ENCODE measurements around the gene ZNF155.

The ZNF155 gene

DNA sequence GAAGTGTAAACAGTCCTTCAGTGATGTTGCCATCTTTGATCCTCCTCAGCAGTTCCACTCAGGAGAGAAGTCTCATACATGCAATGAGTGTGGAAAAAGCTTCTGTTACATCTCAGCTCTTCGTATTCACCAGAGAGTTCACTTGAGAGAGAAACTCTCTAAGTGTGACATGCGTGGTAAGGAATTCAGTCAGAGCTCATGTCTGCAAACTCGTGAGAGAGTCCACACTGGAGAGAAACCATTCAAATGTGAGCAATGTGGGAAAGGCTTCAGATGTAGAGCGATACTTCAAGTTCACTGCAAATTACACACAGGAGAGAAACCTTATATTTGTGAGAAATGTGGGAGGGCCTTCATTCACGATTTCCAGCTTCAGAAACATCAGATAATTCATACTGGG is 26.5 kb downstream of the ZNF155 start:
- H3K27ac ChIP-seq = no peak overlapping the region
- TF ChIP-seq, protein P1, sequence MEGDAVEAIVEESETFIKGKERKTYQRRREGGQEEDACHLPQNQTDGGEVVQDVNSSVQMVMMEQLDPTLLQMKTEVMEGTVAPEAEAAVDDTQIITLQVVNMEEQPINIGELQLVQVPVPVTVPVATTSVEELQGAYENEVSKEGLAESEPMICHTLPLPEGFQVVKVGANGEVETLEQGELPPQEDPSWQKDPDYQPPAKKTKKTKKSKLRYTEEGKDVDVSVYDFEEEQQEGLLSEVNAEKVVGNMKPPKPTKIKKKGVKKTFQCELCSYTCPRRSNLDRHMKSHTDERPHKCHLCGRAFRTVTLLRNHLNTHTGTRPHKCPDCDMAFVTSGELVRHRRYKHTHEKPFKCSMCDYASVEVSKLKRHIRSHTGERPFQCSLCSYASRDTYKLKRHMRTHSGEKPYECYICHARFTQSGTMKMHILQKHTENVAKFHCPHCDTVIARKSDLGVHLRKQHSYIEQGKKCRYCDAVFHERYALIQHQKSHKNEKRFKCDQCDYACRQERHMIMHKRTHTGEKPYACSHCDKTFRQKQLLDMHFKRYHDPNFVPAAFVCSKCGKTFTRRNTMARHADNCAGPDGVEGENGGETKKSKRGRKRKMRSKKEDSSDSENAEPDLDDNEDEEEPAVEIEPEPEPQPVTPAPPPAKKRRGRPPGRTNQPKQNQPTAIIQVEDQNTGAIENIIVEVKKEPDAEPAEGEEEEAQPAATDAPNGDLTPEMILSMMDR (IDR thresholded peaks at IDR 0.05) = no peak
- no peak for TF ChIP-seq ZFX (IDR thresholded peaks at IDR 0.05; ENCODE audit: borderline replicate concordance)

DNA sequence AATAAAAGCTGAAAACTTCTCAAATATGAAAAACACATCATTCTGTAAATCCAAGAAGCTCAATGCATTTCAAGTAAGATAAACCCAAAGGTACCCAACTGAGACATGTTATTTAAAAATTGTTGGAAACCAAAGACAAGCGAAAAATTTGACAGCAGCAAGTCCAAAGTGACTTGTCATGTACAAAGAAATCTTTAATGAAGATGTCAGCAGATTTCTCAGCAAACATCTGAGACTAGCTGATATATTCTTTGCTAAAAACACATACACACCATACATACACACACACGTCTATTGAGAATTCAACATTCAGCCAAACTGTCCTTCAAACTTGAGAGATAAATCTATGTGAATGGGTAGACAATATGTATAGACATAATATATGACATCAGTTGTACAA is 35.5 kb downstream of the ZNF155 start:
- H3K27ac ChIP-seq = no peak overlapping the region
- TF ChIP-seq, protein P1 (IDR thresholded peaks at IDR 0.05) = no peak
- no peak for TF ChIP-seq ZFX (IDR thresholded peaks at IDR 0.05; ENCODE audit: borderline replicate concordance)

DNA sequence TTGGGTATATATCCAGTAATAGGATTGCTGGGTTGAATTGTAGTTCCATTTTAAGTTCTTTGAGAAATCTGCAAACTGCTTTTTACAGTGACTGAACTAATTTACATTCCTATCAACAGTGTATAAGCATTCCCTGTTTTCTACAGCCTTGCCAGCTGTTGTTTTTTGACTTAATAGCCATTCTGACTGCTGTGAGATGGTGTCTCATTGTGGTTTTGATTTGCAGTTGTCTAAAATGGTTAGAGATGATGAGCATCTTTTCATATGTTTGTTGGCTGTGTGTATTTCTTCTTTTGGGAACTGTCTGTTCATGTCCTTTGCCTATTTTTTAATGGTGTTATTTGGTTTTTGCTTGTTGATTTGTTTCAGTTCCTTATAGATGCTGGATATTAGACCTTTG is 37.2 kb downstream of the ZNF155 start:
- TF ChIP-seq ZFX (IDR thresholded peaks at IDR 0.05; ENCODE audit: borderline replicate concordance) = no peak
- TF ChIP-seq, protein P1 (IDR thresholded peaks at IDR 0.05) = no peak
- no peak overlapping the region for H3K27ac ChIP-seq

DNA sequence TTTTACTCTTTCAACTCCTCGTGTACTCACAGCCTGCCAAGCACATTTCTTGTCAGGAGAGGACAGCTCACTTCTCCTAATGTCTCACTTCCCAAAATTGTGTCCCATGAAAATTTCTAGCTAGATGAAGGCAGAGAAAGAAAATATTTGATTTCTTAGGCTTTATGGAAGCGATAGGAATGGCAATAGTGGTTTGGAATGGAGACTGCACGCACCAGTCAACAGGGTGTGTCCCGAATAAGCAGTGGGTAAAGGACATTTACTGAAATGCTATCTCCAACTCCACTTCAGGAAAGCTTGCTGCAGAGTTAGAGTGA is 40.9 kb downstream of the ZNF155 start:
- no peak for TF ChIP-seq ZFX (IDR thresholded peaks at IDR 0.05; ENCODE audit: borderline replicate concordance)
- TF ChIP-seq, protein P1 (IDR thresholded peaks at IDR 0.05) = no peak
- H3K27ac ChIP-seq = peak overlapping the region; percentile 23; the same call in 1 of the 2 replicates

DNA sequence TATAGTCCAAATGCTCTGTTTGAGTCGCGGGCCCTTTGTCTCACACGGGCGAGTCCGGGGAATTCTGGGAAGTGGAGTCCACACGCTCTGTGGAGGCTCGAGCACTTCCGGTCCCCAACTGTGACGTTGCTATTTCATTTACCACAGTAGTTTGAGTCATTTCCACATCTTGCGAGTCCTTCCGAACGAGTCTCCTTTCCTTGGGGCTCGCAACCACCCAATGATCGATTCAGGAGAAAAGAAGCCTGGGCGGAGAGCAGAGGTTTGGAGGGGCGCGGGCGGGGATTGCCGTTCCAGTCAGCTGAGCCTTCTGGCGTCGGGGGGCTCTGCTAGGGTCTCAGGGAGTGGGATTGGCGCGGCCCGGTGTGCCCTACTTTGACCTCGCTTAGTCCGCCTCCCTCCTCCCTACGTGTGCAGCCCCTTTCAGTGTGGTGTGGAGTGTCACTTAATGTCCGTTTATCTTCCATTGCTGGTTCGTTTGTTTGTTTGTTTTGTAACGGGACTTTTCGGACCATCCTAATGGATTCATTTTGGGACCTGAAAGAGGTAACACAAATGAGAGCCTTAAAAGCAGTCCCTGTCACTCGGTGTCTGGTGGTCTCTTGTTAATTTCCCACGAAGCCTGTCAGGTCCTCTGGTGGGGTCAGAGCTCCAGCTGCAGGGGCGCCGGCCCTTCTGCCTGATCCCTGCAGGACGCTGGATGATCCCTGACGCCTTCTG is 41.4 kb downstream of the ZNF155 start, which contains the start of gene ZNF222:
TSS of gene ZNF222 (plus strand) at position 163 of the 720 bp plus-strand sequence. CDS start at position 221, 58 bp downstream.
- TF ChIP-seq, protein P1 (IDR thresholded peaks at IDR 0.05) = no peak
- TF ChIP-seq ZFX (IDR thresholded peaks at IDR 0.05; ENCODE audit: borderline replicate concordance) = no peak
- H3K27ac ChIP-seq = peak within 1 kb of the TSS; percentile 23; the same call in 1 of the 2 replicates

DNA sequence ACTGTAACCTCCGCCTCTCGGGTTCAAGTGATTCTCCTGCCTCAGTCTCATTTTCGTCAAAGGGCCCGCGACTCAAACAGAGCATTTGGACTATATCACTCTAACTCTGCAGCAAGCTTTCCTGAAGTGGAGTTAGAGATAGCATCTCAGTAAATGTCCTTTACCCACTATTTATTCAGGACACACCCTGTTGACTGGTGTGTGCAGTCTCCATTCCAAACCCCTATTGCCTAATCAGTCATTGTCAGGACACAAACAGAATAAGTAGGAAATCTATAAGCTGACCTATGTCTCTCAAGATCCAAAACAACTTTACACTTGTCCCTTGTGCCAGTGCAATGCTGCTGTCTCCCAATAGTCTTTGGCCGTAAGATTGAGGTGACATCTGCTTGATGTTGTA is 42.6 kb downstream of the ZNF155 start:
- H3K27ac ChIP-seq = no peak overlapping the region
- no peak for TF ChIP-seq ZFX (IDR thresholded peaks at IDR 0.05; ENCODE audit: borderline replicate concordance)
- TF ChIP-seq, protein P1 (IDR thresholded peaks at IDR 0.05) = no peak

DNA sequence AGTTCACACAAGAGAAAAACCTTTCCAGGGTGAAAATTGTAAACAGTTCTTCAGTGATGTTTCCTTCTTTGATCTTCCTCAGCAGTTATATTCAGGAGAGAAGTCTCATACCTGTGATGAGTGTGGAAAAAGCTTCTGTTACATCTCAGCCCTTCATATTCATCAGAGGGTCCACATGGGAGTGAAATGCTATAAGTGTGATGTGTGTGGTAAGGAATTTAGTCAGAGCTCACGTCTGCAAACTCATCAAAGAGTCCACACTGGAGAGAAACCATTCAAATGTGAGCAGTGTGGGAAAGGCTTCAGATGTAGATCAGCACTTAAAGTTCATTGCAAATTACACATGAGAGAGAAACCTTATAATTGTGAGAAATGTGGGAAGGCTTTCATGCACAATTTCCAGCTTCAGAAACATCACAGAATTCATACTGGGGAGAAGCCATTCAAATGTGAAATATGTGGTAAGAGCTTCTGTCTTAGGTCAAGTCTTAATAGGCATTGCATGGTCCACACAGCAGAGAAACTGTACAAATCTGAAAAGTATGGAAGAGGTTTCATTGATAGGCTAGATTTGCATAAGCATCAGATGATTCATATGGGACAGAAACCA is 48.1 kb downstream of the ZNF155 start:
- no peak overlapping the region for H3K27ac ChIP-seq
- TF ChIP-seq ZFX (IDR thresholded peaks at IDR 0.05; ENCODE audit: borderline replicate concordance) = no peak
- TF ChIP-seq, protein P1 (IDR thresholded peaks at IDR 0.05) = no peak
